Ovary (tissue), 9 donors: Measurements from ENCODE around the gene OR11H7. TPM values are rescaled to one million over a fixed set of nuclear protein-coding genes. Genes with fewer than 3 reads are reported as not detected.
"Not testable (repeated sequence)": the region's sequence is repeated elsewhere in the genome, so short reads cannot be mapped to it uniquely, and the experiment has no call there.

Source experiments
- DNase-seq, 5 donors: peaks; one replicate each; pipeline ENCODE4 v3.0.0-alpha.2; 2019 to 2020
- H3K27ac ChIP-seq, 2 donors: fragments of 200-600 bp; one replicate each; pipeline versions ENCODE4 v1.5.1 to v1.8.0; 2019 to 2022
- H3K27me3 ChIP-seq: fragments of 200-600 bp; one replicate; pipeline ENCODE4 v1.8.0; 2022
- H3K36me3 ChIP-seq: fragments of 200-600 bp; sonication (generic); one replicate; pipeline ENCODE4 v1.5.1; 2019
- H3K4me1 ChIP-seq: one replicate; pipeline ENCODE4 v1.8.1; 2013; ENCODE audit warnings: mild to moderate bottlenecking, moderate library complexity; ENCODE audit not compliant: insufficient read depth
- H3K4me3 ChIP-seq: fragments of 200-600 bp; sonication (generic); one replicate; pipeline ENCODE4 v1.5.1; 2017
- H3K9me3 ChIP-seq, 2 donors: fragments of 200-600 bp in 1 of 2; sonication (generic) in 1 of 2; one replicate each; pipeline versions ENCODE4 v1.5.1 to v1.8.1; 2013 to 2019; ENCODE audit warnings: mild to moderate bottlenecking in 1 of 2, moderate library complexity in 1 of 2
- CTCF ChIP-seq, 3 donors: fragments of 450-650 bp in 2 of 3; fragments of 200-600 bp in 1 of 3; IDR thresholded peaks; one replicate each; pipeline versions ENCODE4 v1.5.1 to v1.8.0; 2016 to 2022; ENCODE audit warnings: antibody characterized with exemption in 3 of 3, mild to moderate bottlenecking in 1 of 3
- EP300 ChIP-seq: sonication (generic); formaldehyde crosslinking; IDR thresholded peaks from one replicate; pipeline ENCODE4 v1.6.1; 2017; ENCODE audit warnings: antibody characterized with exemption
- POLR2A ChIP-seq: fragments of 450-650 bp; IDR thresholded peaks from one replicate; pipeline ENCODE4 v1.6.1; 2017; ENCODE audit warnings: antibody characterized with exemption, mild to moderate bottlenecking, moderate library complexity
- WGBS, 3 donors: extraction: QIAGEN DNeasy Blood & Tissue Kit in 1 of 3; methylation state at CpG; one replicate each; pipeline versions ENCODE4 v1.1.5 to v1.1.7; 2013 to 2017; 5-methylcytosine and 5-hydroxymethylcytosine counted together
- intact Hi-C, 4 donors: fragments of 100-400 bp; cut with DNase I; formaldehyde crosslinking; loops; one replicate each; pipeline versions ENCODE4 v1.11.0 to v1.15.1; 2022 to 2023
- polyA plus RNA-seq, 2 donors: library from polyadenylated mRNA; stranded (reverse); fragments of 200-250 nt in 1 of 2; fragments of 350-450 nt in 1 of 2; fragmentation: Illumina TruSeq in 1 of 2; extraction: RNeasy Lipid Tissue Mini Kit (QIAGEN cat#74804) in 1 of 2; gene quantifications; one replicate each; pipeline ENCODE4 v1.2.3, GENCODE V29; 2013 to 2014
- total RNA-seq, 7 donors: library from RNA; depleted of rRNA in 2 of 7; stranded (reverse); fragments of >200 nt in 2 of 7; fragmentation: NEBNext Ultra II Directional in 3 of 7; extraction: Animal tissue kit (Norgen Biotek cat#: 25700) in 3 of 7; gene quantifications; one replicate each; pipeline versions ENCODE4 v1.1.0 to v1.2.4, GENCODE V29; 2016 to 2023
- donor health status: DM: no; HTN: no; CAD: no; lungs with moderate emphysema.
- donor health status: DM: no; HTN: no; CAD: no.
- donor health status: Bipolar disorder and iron deficiency.
- donor health status: DM: yes; HTN: yes; CAD: no.
- donor health status: DM: no; HTN: no; CAD: no.
- donor health status: DM: yes; HTN: yes; CAD: no.

The OR11H7 gene
- total and polyA plus RNA-seq, 9 donors: not detected

DNA sequence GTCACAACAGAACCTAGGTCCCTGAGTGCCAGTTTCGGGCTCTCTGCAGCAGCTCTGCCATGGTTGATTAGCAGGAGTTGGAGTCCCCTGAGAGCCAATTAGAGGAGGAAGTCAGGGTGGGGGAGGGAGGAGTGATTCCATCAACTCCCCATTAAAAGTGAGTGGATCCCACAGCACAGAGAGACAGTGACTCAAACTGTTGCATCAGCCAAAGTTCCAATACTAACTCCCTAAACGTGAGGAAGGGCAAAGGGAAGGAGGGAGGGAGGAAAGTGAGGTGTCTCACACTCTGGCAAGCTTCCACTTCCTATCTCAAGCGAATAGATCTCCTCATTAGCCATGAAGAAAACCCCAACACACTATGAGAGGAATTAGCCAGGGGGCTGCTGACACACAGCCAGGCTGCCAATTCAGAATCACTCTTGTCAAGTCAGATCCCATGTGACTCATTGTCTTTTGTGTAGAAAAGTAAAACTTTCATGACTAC is 33.9 kb downstream of the OR11H7 start:
- no peaks in the 10 kb centered on the region for H3K9me3 ChIP-seq
- no peaks in the 10 kb centered on the region for H3K4me1 ChIP-seq
- no peak for DNase-seq
- H3K36me3 ChIP-seq: no peaks in the 10 kb centered on the region
- TF ChIP-seq POLR2A: no peak
- TF ChIP-seq EP300: no peak
- TF ChIP-seq CTCF (IDR thresholded peaks at IDR 0.05): no peak
- H3K27me3 ChIP-seq: no peaks in the 10 kb centered on the region
- no peak overlapping the region for H3K4me3 ChIP-seq
- intact Hi-C loops: no loop called here
- no peak overlapping the region for H3K27ac ChIP-seq
- WGBS, 3 donors: 32 to 43% (median 38%) methylated on average over 3 of the region's 3 CpGs

GRCh38 chr14:20264361-20264760 is 35.6 kb downstream of the OR11H7 start:
- H3K9me3 ChIP-seq, intact Hi-C loops, H3K27me3 ChIP-seq, H3K36me3 ChIP-seq, H3K4me3 ChIP-seq, H3K4me1 ChIP-seq, H3K27ac ChIP-seq, DNase-seq: not testable (repeated sequence)
- WGBS, 3 donors: 93 to 95% (median 94%) methylated on average over 5 of the region's 5 CpGs

DNA sequence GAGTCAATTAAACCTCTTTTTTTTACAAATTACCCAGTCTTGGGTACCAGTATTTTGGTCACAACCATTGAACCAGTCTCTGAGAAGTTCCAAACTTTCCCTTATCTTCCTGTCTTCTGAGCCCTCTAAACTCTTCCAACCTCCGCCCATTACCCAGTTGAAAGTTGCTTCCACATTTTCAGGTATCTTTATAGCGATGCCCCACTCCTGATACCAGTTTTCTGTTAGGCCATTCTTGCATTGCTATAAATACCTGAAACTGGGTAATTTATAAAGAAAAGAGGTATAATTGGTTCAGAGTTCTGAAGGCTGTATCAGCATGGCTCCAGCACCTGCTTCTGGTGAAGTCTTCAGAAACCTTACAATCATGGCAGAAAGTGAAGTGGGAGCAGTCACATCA is 45.3 kb downstream of the OR11H7 start:
- H3K27me3 ChIP-seq: no peaks in the 10 kb centered on the region
- intact Hi-C loops: no loop called here
- TF ChIP-seq CTCF (IDR thresholded peaks at IDR 0.05) (no peak), EP300 (no peak), POLR2A (no peak)
- no peak overlapping the region for H3K4me3 ChIP-seq
- no peak for DNase-seq
- no peaks in the 10 kb centered on the region for H3K4me1 ChIP-seq
- H3K9me3 ChIP-seq: peaks cover 0 to 5% of the 10 kb centered on the region in 2 donors
- H3K36me3 ChIP-seq: no peaks in the 10 kb centered on the region
- no peak overlapping the region for H3K27ac ChIP-seq
- 98 to 99% (median 99%) methylated on average over 2 of the region's 2 CpGs for WGBS, 3 donors

- no peaks in the 10 kb centered on the region for H3K27me3 ChIP-seq
- no peak overlapping the region for H3K4me3 ChIP-seq
- TF ChIP-seq POLR2A (no peak), EP300 (no peak), CTCF (IDR thresholded peaks at IDR 0.05) (no peak)
- 65 to 97% (median 96%) methylated on average over 2 of the region's 2 CpGs for WGBS, 3 donors
- H3K36me3 ChIP-seq: no peaks in the 10 kb centered on the region
- no peak for DNase-seq
- H3K27ac ChIP-seq: no peak overlapping the region
- no peaks in the 10 kb centered on the region for H3K4me1 ChIP-seq
- peaks cover 0 to 5% of the 10 kb centered on the region in 2 donors for H3K9me3 ChIP-seq
- intact Hi-C loops: no loop called here
Observed at GRCh38 chr14:20277409-20277808, 48.6 kb downstream of the OR11H7 start.

GRCh38 chr14:20278414-20278813 is 49.6 kb downstream of the OR11H7 start:
- Histone ChIP-seq H3K9me3 (peaks cover 0 to 3% of the 10 kb centered on the region in 2 donors), H3K27me3 (no peaks in the 10 kb centered on the region), H3K27ac (no peak overlapping the region), H3K4me1 (no peaks in the 10 kb centered on the region), H3K36me3 (no peaks in the 10 kb centered on the region), H3K4me3 (no peak overlapping the region)
- intact Hi-C loops: no loop called here
- 29 to 49% (median 49%) methylated on average over 1 of the region's 1 CpG for WGBS, 3 donors
- TF ChIP-seq POLR2A (no peak), CTCF (IDR thresholded peaks at IDR 0.05) (no peak), EP300 (no peak)
- DNase-seq: peak in 2 of 5 donors; percentile 31 to 37

- intact Hi-C loops, H3K27me3 ChIP-seq, H3K9me3 ChIP-seq, DNase-seq, H3K27ac ChIP-seq, H3K36me3 ChIP-seq, H3K4me1 ChIP-seq, H3K4me3 ChIP-seq: not testable (repeated sequence)
- WGBS, 3 donors: 94 to 98% (median 96%) methylated on average over 7 of the region's 7 CpGs
Observed at GRCh38 chr14:20280265-20280664, 51.5 kb downstream of the OR11H7 start.
